GM12878 (cell line): ENCODE measurements around the gene CNTN6.

Source experiments
- BCL3 ChIP-seq: IDR thresholded peaks from 2 replicates; pipeline ENCODE4 v1.6.1; 2011; ENCODE audit warnings: borderline replicate concordance, low read depth, mild to moderate bottlenecking, moderate library complexity, low read length; ENCODE audit not compliant: insufficient read depth, poor library complexity, severe bottlenecking
- CEBPB ChIP-seq, 2 experiments: fragments of 150-350 bp in 1 of 2; IDR thresholded peaks; 2 replicates each; pipeline ENCODE4 v1.6.1; 2012 to 2014; ENCODE audit warnings: low read depth in 2 of 2, low read length in 2 of 2, borderline replicate concordance in 1 of 2, inconsistent platforms in 1 of 2
- EZH2 ChIP-seq: IDR thresholded peaks from 2 replicates; pipeline ENCODE4 v1.6.1; 2012; ENCODE audit warnings: low read depth, mild to moderate bottlenecking, control low read depth, inconsistent platforms, low read length, borderline replicate concordance; ENCODE audit not compliant: control insufficient read depth
- FOS ChIP-seq: IDR thresholded peaks from 3 replicates; pipeline ENCODE4 v1.6.1; 2011; ENCODE audit warnings: borderline replicate concordance; ENCODE audit not compliant: insufficient read length; ENCODE audit errors: extremely low read depth
- GABPA ChIP-seq: IDR thresholded peaks from 2 replicates; pipeline ENCODE4 v1.6.1; 2014; ENCODE audit warnings: antibody characterized with exemption, low read depth, mild to moderate bottlenecking, inconsistent platforms
- HDAC2 ChIP-seq: fragments of 200-600 bp; sonication (generic); IDR thresholded peaks from 2 replicates; pipeline ENCODE4 v1.6.1; 2017
- MAX ChIP-seq: IDR thresholded peaks from 2 replicates; pipeline ENCODE4 v1.6.1; 2012; ENCODE audit warnings: low read depth, low read length, improper control_type of control experiment
- NFYB ChIP-seq: IDR thresholded peaks from 2 replicates; pipeline ENCODE4 v1.6.1; 2011; ENCODE audit warnings: low read depth, mild to moderate bottlenecking, low read length, improper control_type of control experiment, moderate library complexity; ENCODE audit not compliant: insufficient read depth
- RAD51 ChIP-seq: fragments of 450-650 bp; IDR thresholded peaks from 2 replicates; pipeline ENCODE4 v1.6.1; 2016; ENCODE audit warnings: moderate library complexity, mild to moderate bottlenecking, inconsistent platforms
- SP1 ChIP-seq: IDR thresholded peaks from one replicate; pipeline ENCODE4 v1.6.1; 2011; ENCODE audit warnings: low read depth, low read length
- YY1 ChIP-seq: IDR thresholded peaks from 2 replicates; pipeline ENCODE4 v1.6.1; 2011; ENCODE audit warnings: low read depth, mild to moderate bottlenecking, low read length
- TF ChIP-seq, protein P1 (sequence below), 3 experiments: IDR thresholded peaks in 2 of 3; conservative IDR thresholded peaks in 1 of 3; 2 replicates each; pipeline ENCODE4 v1.5.1; 2011; ENCODE audit warnings: low read depth in 3 of 3, low read length in 3 of 3, mild to moderate bottlenecking in 3 of 3, control low read depth in 2 of 3, moderate library complexity in 2 of 3, inconsistent platforms in 1 of 3, mixed read lengths in 1 of 3; ENCODE audit not compliant: control insufficient read depth in 2 of 3, insufficient read depth in 1 of 3; ENCODE audit errors: extremely low read depth in 1 of 3
- TF ChIP-seq, protein P2 (sequence below): IDR thresholded peaks from 2 replicates; pipeline ENCODE4 v1.6.1; 2012; ENCODE audit warnings: low read depth, low read length, improper control_type of control experiment

DNA sequence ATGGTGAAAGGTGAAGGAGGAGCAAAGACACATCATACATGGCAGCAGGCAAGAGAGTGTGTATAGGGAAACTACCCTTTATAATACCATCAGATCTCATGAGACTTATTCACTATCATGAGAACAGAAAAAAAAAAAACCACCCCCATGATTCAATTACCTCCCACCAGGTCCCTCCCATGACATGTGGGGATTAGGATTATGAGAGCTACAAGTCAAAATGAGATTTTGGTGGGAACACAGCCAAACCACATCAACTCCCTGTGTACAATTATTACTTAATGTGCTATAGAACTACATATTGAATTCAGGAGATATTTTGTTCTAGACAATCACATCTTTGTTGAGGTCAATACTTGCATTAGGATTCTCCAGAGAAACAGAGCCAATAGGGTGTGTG, 313.4 kb downstream of the CNTN6 start:
- TF ChIP-seq RAD51 (no peak), NFYB (no peak), EZH2 (no peak), MAX (no peak), FOS (no peak), CEBPB (IDR thresholded peaks at IDR 0.05; ENCODE audit: borderline replicate concordance in 1 of 2, low read depth in 2 of 2, low read length in 2 of 2) (no peak), GABPA (no peak), BCL3 (no peak), YY1 (no peak), SP1 (no peak), HDAC2 (no peak)
- TF ChIP-seq, protein P1, sequence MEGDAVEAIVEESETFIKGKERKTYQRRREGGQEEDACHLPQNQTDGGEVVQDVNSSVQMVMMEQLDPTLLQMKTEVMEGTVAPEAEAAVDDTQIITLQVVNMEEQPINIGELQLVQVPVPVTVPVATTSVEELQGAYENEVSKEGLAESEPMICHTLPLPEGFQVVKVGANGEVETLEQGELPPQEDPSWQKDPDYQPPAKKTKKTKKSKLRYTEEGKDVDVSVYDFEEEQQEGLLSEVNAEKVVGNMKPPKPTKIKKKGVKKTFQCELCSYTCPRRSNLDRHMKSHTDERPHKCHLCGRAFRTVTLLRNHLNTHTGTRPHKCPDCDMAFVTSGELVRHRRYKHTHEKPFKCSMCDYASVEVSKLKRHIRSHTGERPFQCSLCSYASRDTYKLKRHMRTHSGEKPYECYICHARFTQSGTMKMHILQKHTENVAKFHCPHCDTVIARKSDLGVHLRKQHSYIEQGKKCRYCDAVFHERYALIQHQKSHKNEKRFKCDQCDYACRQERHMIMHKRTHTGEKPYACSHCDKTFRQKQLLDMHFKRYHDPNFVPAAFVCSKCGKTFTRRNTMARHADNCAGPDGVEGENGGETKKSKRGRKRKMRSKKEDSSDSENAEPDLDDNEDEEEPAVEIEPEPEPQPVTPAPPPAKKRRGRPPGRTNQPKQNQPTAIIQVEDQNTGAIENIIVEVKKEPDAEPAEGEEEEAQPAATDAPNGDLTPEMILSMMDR (IDR thresholded peaks at IDR 0.05 in 2 of 3, conservative IDR thresholded peaks at IDR 0.05 in 1 of 3; ENCODE audit: control insufficient read depth in 2 of 3, extremely low read depth in 1 of 3, insufficient read depth in 1 of 3, low read depth in 3 of 3, low read length in 3 of 3): no peak
- TF ChIP-seq, protein P2, sequence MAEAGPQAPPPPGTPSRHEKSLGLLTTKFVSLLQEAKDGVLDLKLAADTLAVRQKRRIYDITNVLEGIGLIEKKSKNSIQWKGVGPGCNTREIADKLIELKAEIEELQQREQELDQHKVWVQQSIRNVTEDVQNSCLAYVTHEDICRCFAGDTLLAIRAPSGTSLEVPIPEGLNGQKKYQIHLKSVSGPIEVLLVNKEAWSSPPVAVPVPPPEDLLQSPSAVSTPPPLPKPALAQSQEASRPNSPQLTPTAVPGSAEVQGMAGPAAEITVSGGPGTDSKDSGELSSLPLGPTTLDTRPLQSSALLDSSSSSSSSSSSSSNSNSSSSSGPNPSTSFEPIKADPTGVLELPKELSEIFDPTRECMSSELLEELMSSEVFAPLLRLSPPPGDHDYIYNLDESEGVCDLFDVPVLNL: no peak
